Fibroblast of lung (primary cell): ENCODE measurements around the gene GSG1L. TPM values are rescaled to one million over a fixed set of nuclear protein-coding genes. Genes with fewer than 3 reads are reported as not detected.

Experiments
- DNase-seq, 2 donors: peaks; one replicate each; pipeline versions ENCODE4 v3.0.0 to v3.0.0-alpha.2; 2010; ENCODE audit warnings: low read depth in 2 of 2
- H2AFZ ChIP-seq: 2 replicates; pipeline ENCODE4 v1.5.1; 2012; ENCODE audit warnings: low read length, control low read depth, inconsistent platforms
- H3K27ac ChIP-seq: 2 replicates; pipeline ENCODE4 v1.5.1; 2011; ENCODE audit warnings: low read length, control low read depth; ENCODE audit not compliant: insufficient read depth
- H3K27me3 ChIP-seq: 2 replicates; pipeline ENCODE4 v1.5.1; 2011; ENCODE audit warnings: mild to moderate bottlenecking, low read length; ENCODE audit not compliant: control insufficient read depth, insufficient read depth
- H3K36me3 ChIP-seq: 2 replicates; pipeline ENCODE4 v1.5.1; 2011; ENCODE audit warnings: low read length; ENCODE audit not compliant: control insufficient read depth, insufficient read depth
- H3K4me1 ChIP-seq: 2 replicates; pipeline ENCODE4 v1.5.1; 2011; ENCODE audit warnings: low read length; ENCODE audit not compliant: control insufficient read depth, insufficient read depth; ENCODE audit errors: extremely low read depth
- H3K4me2 ChIP-seq: 2 replicates; pipeline ENCODE4 v1.5.1; 2011; ENCODE audit warnings: low read length, control low read depth; ENCODE audit not compliant: insufficient read depth; ENCODE audit errors: extremely low read depth
- H3K4me3 ChIP-seq, 4 experiments: fragments of 200-600 bp in 1 of 4; sonication (generic) in 1 of 4; replicated peaks in 1 of 4; 2 replicates each; pipeline ENCODE4 v1.5.1; 2011 to 2016; ENCODE audit warnings: low read length in 4 of 4, low read depth in 3 of 4, mild to moderate bottlenecking in 3 of 4, control low read depth in 2 of 4, inconsistent platforms in 1 of 4, mixed read lengths in 1 of 4; ENCODE audit not compliant: insufficient read depth in 1 of 4; ENCODE audit errors: control extremely low read depth in 1 of 4
- H3K79me2 ChIP-seq: 2 replicates; pipeline ENCODE4 v1.5.1; 2012; ENCODE audit warnings: mild to moderate bottlenecking, low read length, inconsistent platforms; ENCODE audit not compliant: control insufficient read depth, insufficient read depth
- H3K9ac ChIP-seq: 2 replicates; pipeline ENCODE4 v1.5.1; 2011; ENCODE audit warnings: mild to moderate bottlenecking, low read length, control low read depth; ENCODE audit not compliant: insufficient read depth
- H3K9me3 ChIP-seq: 2 replicates; pipeline ENCODE4 v1.5.1; 2012; ENCODE audit warnings: low read depth, low read length; ENCODE audit not compliant: control insufficient read depth, insufficient read depth
- H4K20me1 ChIP-seq: 2 replicates; pipeline ENCODE4 v1.5.1; 2011; ENCODE audit warnings: low read length; ENCODE audit not compliant: control insufficient read depth, insufficient read depth; ENCODE audit errors: extremely low read depth
- CTCF ChIP-seq, 2 donors: IDR thresholded peaks in 1 of 2; conservative IDR thresholded peaks in 1 of 2; 1 replicate in 1 of 2; 2 replicates in 1 of 2; pipeline ENCODE4 v1.5.1; 2011 to 2012; ENCODE audit warnings: low read length in 2 of 2, control low read depth in 1 of 2, inconsistent platforms in 1 of 2, low read depth in 1 of 2, mild to moderate bottlenecking in 1 of 2
- EZH2 ChIP-seq: IDR thresholded peaks from 2 replicates; pipeline ENCODE4 v1.5.1; 2012; ENCODE audit warnings: low read length, control low read depth, mild to moderate bottlenecking; ENCODE audit errors: missing control alignments
- polyA plus RNA-seq, 2 donors: library from polyadenylated mRNA; depleted of rRNA in 1 of 2; stranded (reverse) in 1 of 2; unstranded in 1 of 2; fragments of >200 nt; gene quantifications; 2 replicates each; pipeline ENCODE4 v1.2.1, GENCODE V29; 2011 to 2012; ENCODE audit warnings: missing spikeins in 1 of 2
- total RNA-seq: library from RNA; depleted of rRNA; stranded (reverse); fragments of >200 nt; gene quantifications from 2 replicates; pipeline ENCODE4 v1.2.1, GENCODE V29; 2014

The GSG1L gene
- total and polyA plus RNA-seq, 2 donors (not counting 1 experiment from before 2014, with no cell fraction given) = not detected

- no peak overlapping the region for H3K27ac ChIP-seq
- no peaks in the 10 kb centered on the region for H3K9me3 ChIP-seq
- no peak overlapping the region for H2AFZ ChIP-seq
- no peak overlapping the region for H3K9ac ChIP-seq
- no peak overlapping the region for H3K4me2 ChIP-seq
- no peaks in the 10 kb centered on the region for H4K20me1 ChIP-seq
- H3K79me2 ChIP-seq = no peaks in the 10 kb centered on the region
- peaks cover 2% of the 10 kb centered on the region for H3K27me3 ChIP-seq
- TF ChIP-seq EZH2 (no peak), CTCF (conservative IDR thresholded peaks at IDR 0.05 in 1 of 2, IDR thresholded peaks at IDR 0.05 in 1 of 2; ENCODE audit: low read depth in 1 of 2, low read length in 2 of 2) (no peak)
- no peaks in the 10 kb centered on the region for H3K4me1 ChIP-seq
- no peaks in the 10 kb centered on the region for H3K36me3 ChIP-seq
- no peak overlapping the region for H3K4me3 ChIP-seq
- DNase-seq = no peak
Measured at GRCh38 chr16:27798241-27798640, 265.3 kb downstream of the GSG1L start.

DNA sequence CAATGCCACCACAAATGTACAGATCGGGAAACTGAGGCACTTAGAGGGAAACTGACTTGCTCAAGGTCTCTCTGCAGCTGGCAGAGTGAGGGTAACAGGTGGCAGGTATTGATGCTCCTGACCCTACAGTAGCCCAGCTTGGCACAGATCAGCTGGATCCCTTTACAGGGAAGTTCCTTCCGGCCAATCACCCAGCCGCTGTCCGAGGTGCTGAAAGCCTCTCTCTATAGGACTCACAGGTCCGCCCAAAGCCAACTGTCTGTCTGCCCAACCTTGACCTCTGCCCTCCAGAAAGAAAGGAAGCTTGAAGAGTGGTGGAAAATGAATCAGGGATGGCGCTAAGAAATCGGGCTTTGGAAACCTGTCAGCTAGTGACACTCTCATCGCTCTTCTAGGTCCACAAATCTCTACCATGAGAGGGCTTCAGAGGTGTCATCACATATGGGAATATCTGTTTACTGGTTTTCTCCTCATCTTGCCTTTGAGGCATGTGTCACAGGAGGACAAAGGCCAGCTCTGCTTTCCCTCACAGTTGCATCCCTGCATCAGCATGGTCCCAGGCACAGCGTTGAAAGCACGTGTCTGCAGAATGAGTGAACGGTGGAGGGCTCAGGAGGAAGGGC, 267.4 kb downstream of the GSG1L start:
- Histone ChIP-seq H3K27ac (no peak overlapping the region), H3K4me1 (no peaks in the 10 kb centered on the region)

DNA sequence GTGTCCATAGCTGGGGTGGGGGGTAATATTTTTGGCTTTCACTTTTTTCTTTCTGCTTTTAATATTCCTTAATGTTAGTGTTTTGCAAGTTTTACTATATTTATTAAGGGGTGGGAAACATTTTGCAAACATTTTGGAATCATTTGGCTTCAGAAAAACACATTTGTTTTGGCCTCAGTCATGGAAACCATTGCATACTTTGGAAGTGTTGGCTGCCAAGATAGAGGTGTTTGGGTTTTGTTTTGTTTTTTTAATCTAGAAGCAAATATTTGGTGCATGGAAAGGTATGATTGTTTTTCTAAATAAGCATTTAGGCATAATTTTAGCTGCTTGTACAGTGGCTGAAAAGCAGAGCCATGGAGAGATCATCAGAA, 270.3 kb downstream of the GSG1L start:
- Histone ChIP-seq H3K36me3 (no peaks in the 10 kb centered on the region), H3K4me3 (no peak overlapping the region), H3K79me2 (no peaks in the 10 kb centered on the region), H3K9me3 (no peaks in the 10 kb centered on the region), H3K27me3 (no peaks in the 10 kb centered on the region), H3K27ac (no peak overlapping the region), H3K9ac (no peak overlapping the region), H2AFZ (no peak overlapping the region), H3K4me2 (no peak overlapping the region), H3K4me1 (no peaks in the 10 kb centered on the region), H4K20me1 (peaks cover 3% of the 10 kb centered on the region)
- TF ChIP-seq CTCF (conservative IDR thresholded peaks at IDR 0.05 in 1 of 2, IDR thresholded peaks at IDR 0.05 in 1 of 2; ENCODE audit: low read depth in 1 of 2, low read length in 2 of 2) = no peak
- TF ChIP-seq EZH2 = no peak
- no peak for DNase-seq

More for the DNA sequence above, 267.4 kb downstream of the GSG1L start:
- H3K4me3 ChIP-seq = no peak overlapping the region
- TF ChIP-seq EZH2 (no peak), CTCF (conservative IDR thresholded peaks at IDR 0.05 in 1 of 2, IDR thresholded peaks at IDR 0.05 in 1 of 2; ENCODE audit: low read depth in 1 of 2, low read length in 2 of 2) (no peak)
- H3K79me2 ChIP-seq = no peaks in the 10 kb centered on the region
- no peaks in the 10 kb centered on the region for H3K36me3 ChIP-seq
- peaks cover 3% of the 10 kb centered on the region for H4K20me1 ChIP-seq
- no peaks in the 10 kb centered on the region for H3K27me3 ChIP-seq
- DNase-seq = peak; percentile 35 to 40
- H3K4me2 ChIP-seq = no peak overlapping the region
- no peak overlapping the region for H2AFZ ChIP-seq
- no peak overlapping the region for H3K9ac ChIP-seq
- H3K9me3 ChIP-seq = no peaks in the 10 kb centered on the region
